Activated CD4-positive, alpha-beta T cell treated with anti-CD3 and anti-CD28 coated beads, Interleukin-2, amount 10 ng/mL, durations not matched to agents 24 days and 14 days (primary cell): ENCODE data around the gene PNKD. TPM values are rescaled to one million over a fixed set of nuclear protein-coding genes. Genes with fewer than 3 reads are reported as not detected.

ENCODE experiments used
- DNase-seq: peaks from one replicate; pipeline ENCODE4 v3.0.0; 2022
- H3K27ac Mint-ChIP-seq: one replicate; pipeline ENCODE4 v1.8.0; 2022; ENCODE audit warnings: mild to moderate bottlenecking, mixed read lengths
- H3K27me3 Mint-ChIP-seq: one replicate; pipeline ENCODE4 v1.8.0; 2022; ENCODE audit warnings: mixed read lengths
- H3K36me3 Mint-ChIP-seq: one replicate; pipeline ENCODE4 v1.8.0; 2022; ENCODE audit warnings: low read depth, mild to moderate bottlenecking, mixed read lengths
- H3K4me1 Mint-ChIP-seq: one replicate; pipeline ENCODE4 v1.8.0; 2021; ENCODE audit warnings: mixed read lengths
- H3K4me3 Mint-ChIP-seq: one replicate; pipeline ENCODE4 v1.8.0; 2022; ENCODE audit warnings: mild to moderate bottlenecking, moderate library complexity, mixed read lengths
- H3K9me3 Mint-ChIP-seq: one replicate; pipeline ENCODE4 v1.8.0; 2021; ENCODE audit warnings: mixed read lengths
- intact Hi-C: fragments of 100-400 bp; cut with micrococcal nuclease; formaldehyde crosslinking; loops from one replicate; pipeline ENCODE4 v1.15.1; 2023
- total RNA-seq: library from RNA; stranded (reverse); gene quantifications from 2 replicates; pipeline ENCODE4 v1.2.3, GENCODE V29; 2022

Gene PNKD
- total RNA-seq, 1 donor from 2014 or later = 21.5 TPM

- H3K4me1 Mint-ChIP-seq = peaks cover 21% of the 10 kb centered on the region
These were observed 8.7 kb upstream of the PNKD start for GRCh38 chr2:218261423-218262236.

GRCh38 chr2:218262237-218262600 lies 8.1 kb upstream of the PNKD start:
- Mint-ChIP-seq H3K36me3 (peaks cover 18% of the 10 kb centered on the region), H3K9me3 (no peaks in the 10 kb centered on the region), H3K27ac (no peak overlapping the region), H3K4me3 (no peak overlapping the region), H3K4me1 (peaks cover 20% of the 10 kb centered on the region), H3K27me3 (no peaks in the 10 kb centered on the region)
- DNase-seq = no peak
- intact Hi-C loops = no loop called here

More at GRCh38 chr2:218261423-218262236, 8.7 kb upstream of the PNKD start:
- Mint-ChIP-seq H3K9me3 (no peaks in the 10 kb centered on the region), H3K27me3 (no peaks in the 10 kb centered on the region), H3K36me3 (peaks cover 12% of the 10 kb centered on the region), H3K4me3 (no peak overlapping the region), H3K27ac (no peak overlapping the region)
- intact Hi-C loops = no loop called here
- no peak for DNase-seq

DNA sequence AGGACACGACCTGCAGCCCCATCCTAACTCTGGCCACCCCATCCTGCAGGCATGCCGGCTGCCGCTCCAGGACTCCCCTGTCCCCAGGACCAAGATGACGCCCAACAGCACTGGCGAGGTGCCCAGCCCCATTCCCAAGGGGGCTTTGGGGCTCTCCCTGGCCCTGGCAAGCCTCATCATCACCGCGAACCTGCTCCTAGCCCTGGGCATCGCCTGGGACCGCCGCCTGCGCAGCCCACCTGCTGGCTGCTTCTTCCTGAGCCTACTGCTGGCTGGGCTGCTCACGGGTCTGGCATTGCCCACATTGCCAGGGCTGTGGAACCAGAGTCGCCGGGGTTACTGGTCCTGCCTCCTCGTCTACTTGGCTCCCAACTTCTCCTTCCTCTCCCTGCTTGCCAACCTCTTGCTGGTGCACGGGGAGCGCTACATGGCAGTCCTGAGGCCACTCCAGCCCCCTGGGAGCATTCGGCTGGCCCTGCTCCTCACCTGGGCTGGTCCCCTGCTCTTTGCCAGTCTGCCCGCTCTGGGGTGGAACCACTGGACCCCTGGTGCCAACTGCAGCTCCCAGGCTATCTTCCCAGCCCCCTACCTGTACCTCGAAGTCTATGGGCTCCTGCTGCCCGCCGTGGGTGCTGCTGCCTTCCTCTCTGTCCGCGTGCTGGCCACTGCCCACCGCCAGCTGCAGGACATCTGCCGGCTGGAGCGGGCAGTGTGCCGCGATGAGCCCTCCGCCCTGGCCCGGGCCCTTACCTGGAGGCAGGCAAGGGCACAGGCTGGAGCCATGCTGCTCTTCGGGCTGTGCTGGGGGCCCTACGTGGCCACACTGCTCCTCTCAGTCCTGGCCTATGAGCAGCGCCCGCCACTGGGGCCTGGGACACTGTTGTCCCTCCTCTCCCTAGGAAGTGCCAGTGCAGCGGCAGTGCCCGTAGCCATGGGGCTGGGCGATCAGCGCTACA lies 7.4 kb upstream of the PNKD start:
- no peaks in the 10 kb centered on the region for H3K9me3 Mint-ChIP-seq
- intact Hi-C loops = no loop called here
- no peak for DNase-seq

GRCh38 chr2:218263817-218264641 lies 6.3 kb upstream of the PNKD start:
- H3K4me3 Mint-ChIP-seq = peak overlapping the region; percentile 26
- H3K9me3 Mint-ChIP-seq = no peaks in the 10 kb centered on the region
- H3K27me3 Mint-ChIP-seq = no peaks in the 10 kb centered on the region
- intact Hi-C loops = no loop called here
- peaks cover 22% of the 10 kb centered on the region for H3K36me3 Mint-ChIP-seq
- peak; percentile 79 for DNase-seq
- peaks cover 20% of the 10 kb centered on the region for H3K4me1 Mint-ChIP-seq
- H3K27ac Mint-ChIP-seq = peak overlapping the region; percentile 66

More for the DNA sequence above, 7.4 kb upstream of the PNKD start:
- H3K36me3 Mint-ChIP-seq = peaks cover 22% of the 10 kb centered on the region
- no peaks in the 10 kb centered on the region for H3K27me3 Mint-ChIP-seq
- no peak overlapping the region for H3K4me3 Mint-ChIP-seq
- peaks cover 20% of the 10 kb centered on the region for H3K4me1 Mint-ChIP-seq
- no peak overlapping the region for H3K27ac Mint-ChIP-seq

GRCh38 chr2:218264773-218265561 lies 5.4 kb upstream of the PNKD start:
- Mint-ChIP-seq H3K4me3 (no peak overlapping the region), H3K36me3 (peaks cover 29% of the 10 kb centered on the region), H3K27ac (no peak overlapping the region), H3K9me3 (no peaks in the 10 kb centered on the region), H3K27me3 (no peaks in the 10 kb centered on the region), H3K4me1 (peaks cover 26% of the 10 kb centered on the region)
- DNase-seq = no peak
- intact Hi-C loops = no loop called here

DNA sequence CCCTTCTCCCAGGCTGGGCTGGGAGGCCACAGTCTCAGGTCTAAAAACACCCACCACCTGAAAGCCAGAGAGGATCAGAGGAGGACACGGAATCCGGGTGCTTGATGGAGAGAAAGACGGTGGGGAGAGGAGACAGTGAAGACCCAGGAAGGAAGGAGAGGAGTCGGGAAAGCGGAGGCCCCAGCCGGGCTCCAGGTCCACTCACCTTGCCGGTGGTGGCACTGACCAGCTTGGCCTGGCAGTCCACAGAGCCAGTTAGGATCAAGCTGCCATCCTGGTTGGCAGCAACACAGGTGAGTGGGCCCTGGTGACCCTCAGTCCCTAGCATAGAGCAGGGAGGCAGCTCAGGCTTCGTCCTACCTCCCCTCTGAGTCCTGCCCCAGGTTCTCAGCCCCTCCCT lies 4.7 kb upstream of the PNKD start:
- H3K9me3 Mint-ChIP-seq = no peaks in the 10 kb centered on the region
- intact Hi-C loops = no loop called here
- H3K27ac Mint-ChIP-seq = no peak overlapping the region
- DNase-seq = no peak
- peaks cover 2% of the 10 kb centered on the region for H3K27me3 Mint-ChIP-seq
- peaks cover 33% of the 10 kb centered on the region for H3K36me3 Mint-ChIP-seq
- H3K4me3 Mint-ChIP-seq = no peak overlapping the region
- peaks cover 26% of the 10 kb centered on the region for H3K4me1 Mint-ChIP-seq

GRCh38 chr2:218266316-218266979 lies 3.9 kb upstream of the PNKD start:
- no peak overlapping the region for H3K27ac Mint-ChIP-seq

DNA sequence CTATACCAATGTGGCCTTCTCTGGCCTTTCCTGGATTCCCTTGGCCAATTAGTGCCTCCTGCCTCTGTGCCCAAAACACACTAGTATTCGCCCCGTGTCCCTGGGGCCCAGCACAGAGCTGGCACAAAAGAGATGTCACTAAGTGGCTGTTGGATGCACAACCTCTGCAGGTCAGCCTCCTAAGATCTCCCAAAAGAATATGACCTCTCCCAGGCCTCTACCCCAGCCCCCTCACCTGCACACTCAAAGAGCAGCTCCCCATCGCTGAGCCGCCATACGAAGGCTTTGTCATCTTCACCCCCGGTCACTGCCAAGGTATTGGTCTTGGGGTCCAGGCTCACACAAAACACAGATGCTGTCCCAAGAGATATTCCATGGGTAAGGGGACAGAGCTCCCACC lies 3.1 kb upstream of the PNKD start:
- Mint-ChIP-seq H3K27ac (no peak overlapping the region), H3K4me3 (peak overlapping the region; percentile 57), H3K4me1 (peaks cover 41% of the 10 kb centered on the region), H3K9me3 (no peaks in the 10 kb centered on the region), H3K36me3 (peaks cover 37% of the 10 kb centered on the region), H3K27me3 (peaks cover 2% of the 10 kb centered on the region)
- DNase-seq = no peak
- intact Hi-C loops = no loop called here

More at GRCh38 chr2:218266316-218266979, 3.9 kb upstream of the PNKD start:
- Mint-ChIP-seq H3K36me3 (peaks cover 33% of the 10 kb centered on the region), H3K4me1 (peaks cover 33% of the 10 kb centered on the region), H3K27me3 (peaks cover 2% of the 10 kb centered on the region), H3K9me3 (no peaks in the 10 kb centered on the region), H3K4me3 (no peak overlapping the region)
- intact Hi-C loops = no loop called here
- no peak for DNase-seq

DNA sequence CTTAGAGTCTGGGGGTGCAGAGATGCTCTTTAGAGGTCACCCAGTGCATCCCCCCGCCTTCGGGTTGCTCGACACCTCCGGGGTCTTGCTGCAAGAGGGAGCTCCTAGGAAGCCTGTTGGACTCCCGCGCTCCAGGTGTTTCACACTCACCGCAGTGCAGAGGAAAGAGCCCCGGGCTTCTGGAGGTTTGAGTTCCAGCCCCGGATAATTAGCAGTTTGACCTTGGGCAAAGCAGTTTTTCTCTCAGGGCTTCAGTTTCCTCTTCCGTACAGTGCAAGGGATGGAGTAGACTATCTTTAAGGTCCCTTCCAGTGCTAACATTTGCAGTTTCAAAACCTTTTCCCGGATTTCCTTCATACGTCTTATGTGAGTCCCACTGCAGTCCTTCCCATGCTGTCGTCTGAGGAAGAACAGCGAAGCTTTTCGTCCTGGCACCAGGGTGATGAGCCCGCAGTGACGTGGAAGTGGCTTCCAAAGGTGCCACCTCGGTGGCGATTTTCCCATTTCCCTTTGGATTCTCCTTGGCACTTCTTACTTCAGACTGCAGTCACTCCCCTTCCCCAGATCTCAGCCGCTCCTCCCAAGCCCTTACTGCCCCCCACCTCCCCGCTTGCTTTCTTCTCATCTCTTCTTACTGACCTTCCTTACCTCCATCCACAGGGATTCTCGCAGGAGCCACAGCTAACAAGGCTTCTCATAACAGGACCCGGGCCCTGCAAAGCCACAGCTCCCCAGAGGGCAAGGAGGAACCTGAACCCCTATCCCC lies 585 bp downstream of the PNKD start:
- Mint-ChIP-seq H3K4me1 (peaks cover 37% of the 10 kb centered on the region), H3K36me3 (peaks cover 53% of the 10 kb centered on the region), H3K4me3 (peak overlapping the region; percentile 99), H3K27ac (peak overlapping the region; percentile 96), H3K27me3 (peaks cover 2% of the 10 kb centered on the region), H3K9me3 (no peaks in the 10 kb centered on the region)
- intact Hi-C loops = loop anchor here (1.0 to 10.0 kb wide), 10 partner anchors 15 to 1856 kb away; partner anchors contain the start of genes ARPC2, CHPF, CNOT9 and SMARCAL1
- no peak for DNase-seq

DNA sequence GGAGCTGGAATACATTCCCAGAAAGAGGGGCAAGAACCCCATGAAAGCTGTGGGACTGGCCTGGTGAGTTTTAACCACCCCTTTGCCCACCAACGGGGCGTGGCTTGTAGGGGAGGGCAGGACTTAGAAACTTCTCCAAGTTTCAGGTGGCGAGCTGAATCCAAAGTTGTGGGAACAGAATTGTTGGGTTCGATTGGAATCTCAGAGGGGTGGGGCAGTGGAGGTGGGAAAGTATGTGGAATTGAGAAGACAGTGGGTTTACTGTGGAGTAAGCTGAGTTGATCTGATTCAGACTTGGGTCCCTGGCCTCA lies 1.1 kb downstream of the PNKD start:
- Mint-ChIP-seq H3K9me3 (no peaks in the 10 kb centered on the region), H3K4me1 (peaks cover 35% of the 10 kb centered on the region), H3K27ac (peak overlapping the region; percentile 96), H3K4me3 (peak overlapping the region; percentile 99), H3K36me3 (peaks cover 52% of the 10 kb centered on the region), H3K27me3 (peaks cover 2% of the 10 kb centered on the region)
- DNase-seq = no peak
- intact Hi-C loops = loop anchor here (5.0 to 10.0 kb wide), 2 partner anchors 1271 to 1857 kb away; partner anchors contain the start of genes CHPF, SMARCAL1 and TMEM198

GRCh38 chr2:218271865-218272530 lies 1.7 kb downstream of the PNKD start:
- Mint-ChIP-seq H3K27me3 (peaks cover 2% of the 10 kb centered on the region), H3K27ac (peak overlapping the region; percentile 29), H3K4me3 (peak overlapping the region; percentile 99), H3K36me3 (peaks cover 53% of the 10 kb centered on the region), H3K4me1 (peaks cover 33% of the 10 kb centered on the region), H3K9me3 (no peaks in the 10 kb centered on the region)
- intact Hi-C loops = loop anchor here (2.0 to 10.0 kb wide), 3 partner anchors 85 to 1857 kb away; partner anchors contain the start of genes CATIP, CHPF, SMARCAL1 and TMEM198
- no peak for DNase-seq
